Prostate gland (tissue), 2 donors: Measurements from ENCODE around the gene KLHL2. TPM values are rescaled to one million over a fixed set of nuclear protein-coding genes. Genes with fewer than 3 reads are reported as not detected.

ENCODE experiments used
- DNase-seq: peaks from one replicate; pipeline ENCODE4 v3.0.0-alpha.2; 2019; ENCODE audit warnings: low spot score
- H3K27ac ChIP-seq, 2 donors: fragments of 200-600 bp; sonication (generic); 2 replicates each; pipeline ENCODE4 v1.5.1; 2017 to 2019
- H3K27me3 ChIP-seq: fragments of 200-600 bp; sonication (generic); replicated peaks from 2 replicates; pipeline ENCODE4 v1.5.1; 2019; ENCODE audit not compliant: insufficient read depth
- H3K36me3 ChIP-seq, 2 donors: fragments of 200-600 bp; sonication (generic); 1 replicate in 1 of 2; 2 replicates in 1 of 2; pipeline versions ENCODE4 v1.5.1 to v1.8.1; 2017 to 2019
- H3K4me1 ChIP-seq: fragments of 200-600 bp; sonication (generic); replicated peaks from 2 replicates; pipeline ENCODE4 v1.5.1; 2019
- H3K4me3 ChIP-seq, 2 donors: fragments of 200-600 bp; sonication (generic); 2 replicates each; pipeline ENCODE4 v1.5.1; 2017 to 2019
- H3K9me3 ChIP-seq: fragments of 200-600 bp; sonication (generic); 2 replicates; pipeline ENCODE4 v1.5.1; 2017
- POLR2A ChIP-seq: fragments of 450-650 bp; IDR thresholded peaks from one replicate; pipeline ENCODE4 v1.6.1; 2016; ENCODE audit warnings: antibody characterized with exemption, mild to moderate bottlenecking
- POLR2AphosphoS5 ChIP-seq: sonication (generic); formaldehyde crosslinking; IDR thresholded peaks from one replicate; pipeline ENCODE4 v1.6.1; 2017; ENCODE audit warnings: antibody characterized with exemption
- WGBS: methylation state at CpG from one replicate; pipeline ENCODE4 v1.1.5; 2018; 5-methylcytosine and 5-hydroxymethylcytosine counted together
- intact Hi-C: fragments of 100-400 bp; cut with DNase I; formaldehyde crosslinking; loops from one replicate; pipeline ENCODE4 v1.14.2; 2022
- total RNA-seq, 2 donors: library from RNA; depleted of rRNA; stranded (reverse); fragments of >200 nt; gene quantifications; one replicate each; pipeline ENCODE4 v1.1.0, GENCODE V29; 2016
- TF ChIP-seq, protein P1 (sequence below), 4 experiments: fragments of 200-600 bp in 2 of 4; fragments of 450-650 bp in 2 of 4; sonication (generic) in 2 of 4; IDR thresholded peaks; 1 replicate in 3 of 4; 2 replicates in 1 of 4; pipeline ENCODE4 v1.5.1; 2016 to 2019; ENCODE audit warnings: antibody characterized with exemption in 4 of 4, mild to moderate bottlenecking in 2 of 4, moderate library complexity in 2 of 4

Gene KLHL2
- total RNA-seq, 2 donors from 2014 or later, result 20.4 to 22.2 TPM

DNA sequence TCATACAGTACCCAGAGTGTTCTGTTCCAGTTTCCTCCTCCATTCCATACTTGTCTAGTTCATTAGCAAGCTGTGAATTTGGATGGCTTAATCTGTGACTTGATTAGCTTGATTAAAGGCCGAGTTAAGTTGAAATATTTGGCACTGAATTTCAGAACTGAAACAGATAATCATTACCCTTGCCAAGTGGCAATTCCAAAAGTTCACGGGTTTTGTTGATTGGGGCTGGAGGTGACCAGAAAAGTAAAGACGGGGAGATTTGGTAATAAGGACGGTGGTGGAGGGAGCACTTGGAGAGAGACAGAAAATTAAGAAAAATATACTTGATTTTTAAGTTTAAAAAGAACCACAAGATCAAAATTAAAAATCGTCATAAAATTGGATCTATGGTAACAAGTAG lies 21.9 kb upstream of the KLHL2 start:
- no peaks in the 10 kb centered on the region for H3K27me3 ChIP-seq
- no peak for DNase-seq
- intact Hi-C loops, result no loop called here
- WGBS, result 71% methylated on average over 5 of the region's 5 CpGs
- H3K4me1 ChIP-seq, result no peaks in the 10 kb centered on the region
- no peaks in the 10 kb centered on the region for H3K9me3 ChIP-seq
- no peaks in the 10 kb centered on the region for H3K36me3 ChIP-seq
- no peak overlapping the region for H3K4me3 ChIP-seq
- no peak overlapping the region for H3K27ac ChIP-seq
- TF ChIP-seq, protein P1, sequence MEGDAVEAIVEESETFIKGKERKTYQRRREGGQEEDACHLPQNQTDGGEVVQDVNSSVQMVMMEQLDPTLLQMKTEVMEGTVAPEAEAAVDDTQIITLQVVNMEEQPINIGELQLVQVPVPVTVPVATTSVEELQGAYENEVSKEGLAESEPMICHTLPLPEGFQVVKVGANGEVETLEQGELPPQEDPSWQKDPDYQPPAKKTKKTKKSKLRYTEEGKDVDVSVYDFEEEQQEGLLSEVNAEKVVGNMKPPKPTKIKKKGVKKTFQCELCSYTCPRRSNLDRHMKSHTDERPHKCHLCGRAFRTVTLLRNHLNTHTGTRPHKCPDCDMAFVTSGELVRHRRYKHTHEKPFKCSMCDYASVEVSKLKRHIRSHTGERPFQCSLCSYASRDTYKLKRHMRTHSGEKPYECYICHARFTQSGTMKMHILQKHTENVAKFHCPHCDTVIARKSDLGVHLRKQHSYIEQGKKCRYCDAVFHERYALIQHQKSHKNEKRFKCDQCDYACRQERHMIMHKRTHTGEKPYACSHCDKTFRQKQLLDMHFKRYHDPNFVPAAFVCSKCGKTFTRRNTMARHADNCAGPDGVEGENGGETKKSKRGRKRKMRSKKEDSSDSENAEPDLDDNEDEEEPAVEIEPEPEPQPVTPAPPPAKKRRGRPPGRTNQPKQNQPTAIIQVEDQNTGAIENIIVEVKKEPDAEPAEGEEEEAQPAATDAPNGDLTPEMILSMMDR (IDR thresholded peaks at IDR 0.05), result no peak
- no peak for TF ChIP-seq POLR2A
- no peak for TF ChIP-seq POLR2AphosphoS5

DNA sequence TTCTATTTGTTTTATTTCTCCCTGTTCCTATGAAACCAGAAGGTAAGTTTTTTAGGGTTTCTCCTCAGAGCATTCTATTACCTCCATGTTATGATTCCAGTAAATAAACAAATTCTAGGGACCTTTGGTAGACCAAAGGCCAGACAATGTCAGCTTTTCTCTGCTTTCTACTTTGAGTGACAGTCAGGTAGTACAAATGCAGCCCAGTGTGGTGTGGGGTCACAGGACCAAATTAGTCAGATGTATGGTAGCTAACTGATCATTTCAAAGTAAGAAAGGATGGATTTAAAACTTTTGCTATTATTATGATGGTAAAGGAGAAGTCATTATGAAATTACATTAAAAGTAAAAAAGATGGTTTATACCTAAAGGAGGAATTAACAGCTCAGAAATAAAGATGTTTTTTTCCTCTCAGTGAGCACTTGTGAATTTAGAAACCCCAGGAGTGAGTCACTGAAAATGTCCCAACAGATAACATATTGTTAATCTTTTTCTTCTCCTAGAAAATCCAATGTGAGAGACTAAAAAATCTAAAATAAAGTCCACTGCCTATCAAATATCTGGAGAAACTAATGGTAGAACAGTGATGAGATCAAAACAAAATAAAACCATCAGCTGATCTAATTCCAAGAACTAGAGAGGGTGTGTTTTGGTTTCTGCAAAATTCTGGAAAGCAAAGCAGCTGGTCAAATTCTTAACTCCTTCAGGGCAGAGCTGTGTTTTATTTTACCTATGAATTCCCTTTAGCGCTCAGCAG lies 16.6 kb upstream of the KLHL2 start:
- WGBS, result 87% methylated on average over 1 of the region's 1 CpG
- Histone ChIP-seq H3K4me3 (no peak overlapping the region), H3K9me3 (no peaks in the 10 kb centered on the region), H3K36me3 (no peaks in the 10 kb centered on the region), H3K27me3 (no peaks in the 10 kb centered on the region), H3K27ac (no peak overlapping the region), H3K4me1 (no peaks in the 10 kb centered on the region)
- DNase-seq, result no peak
- TF ChIP-seq, protein P1 (IDR thresholded peaks at IDR 0.05), result no peak
- TF ChIP-seq POLR2A (no peak), POLR2AphosphoS5 (no peak)
- intact Hi-C loops, result no loop called here

GRCh38 chr4:165191348-165191656 lies 16.1 kb upstream of the KLHL2 start:
- DNase-seq, result no peak
- intact Hi-C loops, result no loop called here
- Histone ChIP-seq H3K4me3 (no peak overlapping the region), H3K27ac (no peak overlapping the region), H3K4me1 (no peaks in the 10 kb centered on the region), H3K9me3 (no peaks in the 10 kb centered on the region), H3K27me3 (no peaks in the 10 kb centered on the region), H3K36me3 (no peaks in the 10 kb centered on the region)
- WGBS, result 51% methylated on average over 2 of the region's 2 CpGs
- TF ChIP-seq POLR2A (no peak), POLR2AphosphoS5 (no peak)
- TF ChIP-seq, protein P1 (IDR thresholded peaks at IDR 0.05), result no peak

- TF ChIP-seq POLR2A (no peak), POLR2AphosphoS5 (no peak)
- TF ChIP-seq, protein P1 (IDR thresholded peaks at IDR 0.05), result no peak
- H3K27me3 ChIP-seq, result no peaks in the 10 kb centered on the region
- H3K4me1 ChIP-seq, result no peaks in the 10 kb centered on the region
- no peak for DNase-seq
- H3K36me3 ChIP-seq, result no peaks in the 10 kb centered on the region
- no peak overlapping the region for H3K27ac ChIP-seq
- WGBS, result 61% methylated on average over 7 of the region's 7 CpGs
- no peaks in the 10 kb centered on the region for H3K9me3 ChIP-seq
- intact Hi-C loops, result no loop called here
- H3K4me3 ChIP-seq, result no peak overlapping the region
Measured at GRCh38 chr4:165191814-165192499, 15.4 kb upstream of the KLHL2 start.

- WGBS, result 100% methylated on average over 1 of the region's 1 CpG
- no peak for DNase-seq
- intact Hi-C loops, result no loop called here
Measured at GRCh38 chr4:165192500-165192898, 14.9 kb upstream of the KLHL2 start.

More at GRCh38 chr4:165192500-165192898, 14.9 kb upstream of the KLHL2 start:
- Histone ChIP-seq H3K27ac (no peak overlapping the region), H3K4me1 (no peaks in the 10 kb centered on the region), H3K9me3 (no peaks in the 10 kb centered on the region), H3K4me3 (no peak overlapping the region), H3K27me3 (no peaks in the 10 kb centered on the region), H3K36me3 (no peaks in the 10 kb centered on the region)
- TF ChIP-seq, protein P1 (IDR thresholded peaks at IDR 0.05), result no peak
- TF ChIP-seq POLR2A (no peak), POLR2AphosphoS5 (no peak)
